Measurements from ENCODE around the gene ERGIC1. TPM values are rescaled to one million over a fixed set of nuclear protein-coding genes. Genes with fewer than 3 reads are reported as not detected.

The ERGIC1 gene
- total RNA-seq, 4 donors from 2014 or later: 156 to 214 (median 175) TPM

- Histone ChIP-seq H3K36me3 (no peaks in the 10 kb centered on the region), H3K27ac (no peak overlapping the region), H3K9me3 (no peaks in the 10 kb centered on the region), H3K4me1 (peaks cover 0 to 14% of the 10 kb centered on the region in 2 donors), H3K27me3 (no peaks in the 10 kb centered on the region), H3K4me3 (replicated peaks in 1 of 3) (no peak overlapping the region)
- no peak for DNase-seq
- WGBS, 2 donors: 88 to 94% methylated on average over 5 to 6 of the region's 6 CpGs
- intact Hi-C loops (cut with DNase I): no loop called here
- TF ChIP-seq POLR2A (IDR thresholded peaks at IDR 0.05) (no peak), CTCF (IDR thresholded peaks at IDR 0.05) (no peak)
Measured at GRCh38 chr5:172821340-172821985, 12.6 kb upstream of the ERGIC1 start.

GRCh38 chr5:172823840-172824362 lies 10.2 kb upstream of the ERGIC1 start:
- DNase-seq: no peak
- intact Hi-C loops (cut with DNase I): no loop called here
- H3K4me1 ChIP-seq: peaks cover 3 to 16% of the 10 kb centered on the region in 2 donors
- no peak overlapping the region for H3K27ac ChIP-seq
- WGBS, 2 donors: 69 to 77% methylated on average over 6 of the region's 6 CpGs
- H3K36me3 ChIP-seq: no peaks in the 10 kb centered on the region
- no peaks in the 10 kb centered on the region for H3K9me3 ChIP-seq
- H3K4me3 ChIP-seq (replicated peaks in 1 of 3): no peak overlapping the region
- no peaks in the 10 kb centered on the region for H3K27me3 ChIP-seq
- TF ChIP-seq CTCF (IDR thresholded peaks at IDR 0.05) (no peak), POLR2A (IDR thresholded peaks at IDR 0.05) (no peak)

- no peak for DNase-seq
- Histone ChIP-seq H3K4me1 (peaks cover 7 to 8% of the 10 kb centered on the region in 2 donors), H3K36me3 (no peaks in the 10 kb centered on the region), H3K27ac (no peak overlapping the region), H3K4me3 (replicated peaks in 1 of 3) (no peak overlapping the region), H3K9me3 (no peaks in the 10 kb centered on the region), H3K27me3 (no peaks in the 10 kb centered on the region)
- 43 to 47% methylated on average over 2 of the region's 2 CpGs for WGBS, 2 donors
- TF ChIP-seq CTCF (IDR thresholded peaks at IDR 0.05) (no peak), POLR2A (IDR thresholded peaks at IDR 0.05) (no peak)
- intact Hi-C loops (cut with DNase I): no loop called here
Measured at GRCh38 chr5:172825610-172826204, 8.3 kb upstream of the ERGIC1 start.

GRCh38 chr5:172827841-172828240 lies 6.2 kb upstream of the ERGIC1 start:
- Histone ChIP-seq H3K27ac (no peak overlapping the region), H3K4me1 (peaks cover 7 to 8% of the 10 kb centered on the region in 2 donors), H3K9me3 (no peaks in the 10 kb centered on the region), H3K36me3 (no peaks in the 10 kb centered on the region), H3K27me3 (no peaks in the 10 kb centered on the region), H3K4me3 (replicated peaks in 1 of 3) (no peak overlapping the region)
- WGBS, 2 donors: 86 to 89% methylated on average over 2 of the region's 2 CpGs
- intact Hi-C loops (cut with DNase I): no loop called here
- no peak for DNase-seq
- TF ChIP-seq CTCF (IDR thresholded peaks at IDR 0.05) (no peak), POLR2A (IDR thresholded peaks at IDR 0.05) (no peak)

- H3K4me1 ChIP-seq: peaks cover 7 to 17% of the 10 kb centered on the region in 2 donors
- no peaks in the 10 kb centered on the region for H3K36me3 ChIP-seq
- H3K4me3 ChIP-seq (replicated peaks in 1 of 3): no peak overlapping the region
- no peak for TF ChIP-seq POLR2A (IDR thresholded peaks at IDR 0.05)
- no peak for TF ChIP-seq CTCF (IDR thresholded peaks at IDR 0.05)
- intact Hi-C loops (cut with DNase I): no loop called here
- H3K9me3 ChIP-seq: no peaks in the 10 kb centered on the region
- peak in 1 of 2 donors; percentile 40 for DNase-seq
- no peaks in the 10 kb centered on the region for H3K27me3 ChIP-seq
- H3K27ac ChIP-seq: peak overlapping the region in 2 of 3 donors; percentile 48 to 63
- WGBS, 2 donors: 34 to 46% methylated on average over 6 of the region's 6 CpGs
Measured at GRCh38 chr5:172828911-172829431, 5.1 kb upstream of the ERGIC1 start.

All from thyroid gland (tissue), 4 donors.